ENCODE results near the gene IKBKE. TPM values are rescaled to one million over a fixed set of nuclear protein-coding genes. Genes with fewer than 3 reads are reported as not detected.

IKBKE gene
- total and polyA plus RNA-seq, 2 of the 8 experiments (the other 6 are each of a cell fraction or from before 2014, with no cell fraction given) = 8.6 to 12.0 TPM

- no peak for TF ChIP-seq NANOG (IDR thresholded peaks at IDR 0.05; ENCODE audit: insufficient read depth, low read depth, low read length, poor library complexity, severe bottlenecking)
Measured at GRCh38 chr1:206505702-206506355, 35.6 kb downstream of the IKBKE start (continued).

Measured in H1 (cell line).